Measurements from ENCODE around the gene RAB44. TPM values are rescaled to one million over a fixed set of nuclear protein-coding genes. Genes with fewer than 3 reads are reported as not detected.

Gene RAB44
- polyA plus RNA-seq, 1 experiment: 0.04 TPM

DNA sequence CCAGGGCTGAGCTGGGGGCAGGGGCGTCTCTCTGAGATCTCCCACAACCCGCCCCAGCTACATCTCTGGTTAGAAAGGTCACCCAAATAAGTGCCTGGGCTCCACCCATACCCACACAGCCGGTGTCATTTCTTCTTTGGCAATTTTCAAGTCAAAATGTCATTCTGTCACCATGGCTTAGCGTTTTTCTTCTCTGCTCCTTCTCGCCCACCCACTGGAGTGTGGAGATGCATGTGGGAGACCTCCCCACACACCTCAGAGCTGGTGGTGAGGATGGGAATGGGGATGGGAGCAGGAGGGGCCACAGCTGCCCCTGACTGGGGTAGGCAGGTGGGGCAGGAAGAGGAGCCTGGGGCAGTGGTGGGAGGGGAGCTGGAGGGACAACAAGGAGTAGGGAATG lies 78.5 kb downstream of the RAB44 start:
- peaks cover 13% of the 10 kb centered on the region for H3K27me3 ChIP-seq (ENCODE audit: control insufficient read depth, insufficient read depth, low read length)
- CTCF ChIA-PET: interaction anchor here (1.2 to 15.0 kb wide), 7 partner anchors 9 to 434 kb away, joined by 4 to 298 read pairs (median 7); no protein-coding TSS in a partner anchor
- TF ChIP-seq, protein P1, sequence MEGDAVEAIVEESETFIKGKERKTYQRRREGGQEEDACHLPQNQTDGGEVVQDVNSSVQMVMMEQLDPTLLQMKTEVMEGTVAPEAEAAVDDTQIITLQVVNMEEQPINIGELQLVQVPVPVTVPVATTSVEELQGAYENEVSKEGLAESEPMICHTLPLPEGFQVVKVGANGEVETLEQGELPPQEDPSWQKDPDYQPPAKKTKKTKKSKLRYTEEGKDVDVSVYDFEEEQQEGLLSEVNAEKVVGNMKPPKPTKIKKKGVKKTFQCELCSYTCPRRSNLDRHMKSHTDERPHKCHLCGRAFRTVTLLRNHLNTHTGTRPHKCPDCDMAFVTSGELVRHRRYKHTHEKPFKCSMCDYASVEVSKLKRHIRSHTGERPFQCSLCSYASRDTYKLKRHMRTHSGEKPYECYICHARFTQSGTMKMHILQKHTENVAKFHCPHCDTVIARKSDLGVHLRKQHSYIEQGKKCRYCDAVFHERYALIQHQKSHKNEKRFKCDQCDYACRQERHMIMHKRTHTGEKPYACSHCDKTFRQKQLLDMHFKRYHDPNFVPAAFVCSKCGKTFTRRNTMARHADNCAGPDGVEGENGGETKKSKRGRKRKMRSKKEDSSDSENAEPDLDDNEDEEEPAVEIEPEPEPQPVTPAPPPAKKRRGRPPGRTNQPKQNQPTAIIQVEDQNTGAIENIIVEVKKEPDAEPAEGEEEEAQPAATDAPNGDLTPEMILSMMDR (IDR thresholded peaks at IDR 0.05; ENCODE audit: insufficient read depth, low read depth, low read length): no peak
- no peak overlapping the region for H3K4me3 ChIP-seq (ENCODE audit: low read depth, low read length)
- POLR2A ChIA-PET: no interaction called here
- H3K36me3 ChIP-seq (ENCODE audit: control insufficient read depth, insufficient read depth, low read length): no peaks in the 10 kb centered on the region
- DNase-seq (ENCODE audit: low read depth): no peak

DNA sequence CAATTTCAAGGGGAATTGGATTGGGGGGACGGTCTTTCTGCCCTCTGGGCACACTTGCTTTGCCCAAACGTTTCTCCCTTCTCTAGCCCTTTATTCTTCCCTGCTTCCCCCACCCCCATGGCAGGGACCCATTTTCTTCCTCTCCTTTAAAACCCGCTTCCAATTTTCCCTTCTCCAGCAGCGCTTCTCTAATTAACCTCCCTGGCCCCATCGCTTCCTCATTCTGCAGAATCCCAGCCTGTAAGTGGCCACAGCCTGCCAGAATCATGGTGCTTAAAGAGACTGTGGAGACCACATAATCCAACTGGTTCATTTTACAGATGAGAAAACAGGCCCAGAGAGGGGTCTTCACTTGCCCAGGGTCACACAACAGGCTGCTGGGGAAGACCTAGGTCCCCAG lies 80.2 kb downstream of the RAB44 start:
- TF ChIP-seq, protein P1 (IDR thresholded peaks at IDR 0.05; ENCODE audit: insufficient read depth, low read depth, low read length): no peak
- Histone ChIP-seq H3K36me3 (ENCODE audit: control insufficient read depth, insufficient read depth, low read length) (no peaks in the 10 kb centered on the region), H3K27me3 (ENCODE audit: control insufficient read depth, insufficient read depth, low read length) (peaks cover 13% of the 10 kb centered on the region), H3K4me3 (ENCODE audit: low read depth, low read length) (no peak overlapping the region)
- ChIA-PET CTCF (interaction anchor here (2.4 to 15.0 kb wide), 3 partner anchors 9 to 242 kb away, joined by 7 to 298 read pairs (median 89); no protein-coding TSS in a partner anchor), POLR2A (no interaction called here)
- no peak for DNase-seq (ENCODE audit: low read depth)

DNA sequence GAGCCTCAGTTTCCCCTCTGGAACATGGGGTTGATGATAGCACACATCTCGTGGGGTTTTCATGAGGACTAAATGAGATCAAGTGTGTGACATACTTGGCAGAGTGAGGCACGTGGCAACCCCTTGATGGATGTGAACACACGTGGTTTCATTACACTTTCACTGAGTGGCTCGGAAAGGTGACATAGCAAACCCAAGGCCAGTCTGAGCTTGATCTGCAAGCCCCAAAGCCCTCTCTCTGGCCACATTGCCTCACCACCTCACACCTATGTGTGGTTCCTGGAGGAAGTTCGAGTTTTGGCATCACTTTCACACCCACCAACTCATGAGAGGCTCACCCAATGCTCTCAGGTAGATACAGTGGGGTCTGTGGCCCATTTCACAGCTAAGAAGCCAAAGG lies 81.6 kb downstream of the RAB44 start:
- Histone ChIP-seq H3K36me3 (ENCODE audit: control insufficient read depth, insufficient read depth, low read length) (no peaks in the 10 kb centered on the region), H3K4me3 (ENCODE audit: low read depth, low read length) (no peak overlapping the region), H3K27me3 (ENCODE audit: control insufficient read depth, insufficient read depth, low read length) (peaks cover 13% of the 10 kb centered on the region)
- no peak for DNase-seq (ENCODE audit: low read depth)
- POLR2A ChIA-PET: no interaction called here
- TF ChIP-seq, protein P1 (IDR thresholded peaks at IDR 0.05; ENCODE audit: insufficient read depth, low read depth, low read length): no peak
- CTCF ChIA-PET: interaction anchor here (0.5 to 7.4 kb wide), 5 partner anchors 11 to 508 kb away, joined by 3 to 89 read pairs (median 6); no protein-coding TSS in a partner anchor

DNA sequence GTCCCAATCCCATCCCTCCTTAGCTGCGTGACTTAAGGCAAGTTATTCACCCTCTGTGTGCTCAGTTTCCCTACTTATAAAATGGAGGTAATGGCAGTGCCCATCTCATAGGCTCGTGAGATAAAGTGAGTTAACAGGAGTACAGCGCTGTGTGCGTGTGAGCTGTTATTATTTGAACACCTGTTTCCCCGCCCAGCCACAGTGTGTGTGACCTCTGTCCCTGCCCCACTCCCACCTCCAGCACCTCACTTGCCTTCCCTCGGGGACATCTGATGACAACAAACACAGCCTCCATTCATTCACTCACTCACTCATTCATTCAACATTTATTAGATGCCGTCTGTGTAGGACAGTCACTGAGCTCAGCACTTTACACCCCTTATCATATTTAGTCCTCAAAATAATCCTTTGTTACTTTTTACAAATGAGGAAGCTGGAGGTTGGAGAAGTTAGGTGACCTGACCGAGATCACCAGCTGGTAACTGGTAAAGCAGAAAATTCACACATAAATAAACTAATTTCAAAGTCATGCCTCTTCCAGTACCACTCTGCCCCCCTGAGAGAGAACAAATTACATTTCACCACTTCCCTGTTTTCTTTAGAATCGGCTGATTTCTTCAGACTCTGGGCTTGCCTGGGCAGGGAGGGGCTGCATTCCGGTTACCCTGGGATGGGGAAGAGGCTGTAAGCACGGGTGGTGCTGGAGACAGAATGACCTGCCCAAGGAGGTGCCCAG lies 83.0 kb downstream of the RAB44 start:
- H3K27me3 ChIP-seq (ENCODE audit: control insufficient read depth, insufficient read depth, low read length): peaks cover 13% of the 10 kb centered on the region
- no peaks in the 10 kb centered on the region for H3K36me3 ChIP-seq (ENCODE audit: control insufficient read depth, insufficient read depth, low read length)
- DNase-seq (ENCODE audit: low read depth): no peak
- H3K4me3 ChIP-seq (ENCODE audit: low read depth, low read length): no peak overlapping the region
- ChIA-PET POLR2A (no interaction called here), CTCF (interaction anchor here (2.9 to 7.4 kb wide), 2 partner anchors 9 to 12 kb away, joined by 10 to 89 read pairs; no protein-coding TSS in a partner anchor)
- TF ChIP-seq, protein P1 (IDR thresholded peaks at IDR 0.05; ENCODE audit: insufficient read depth, low read depth, low read length): no peak

DNA sequence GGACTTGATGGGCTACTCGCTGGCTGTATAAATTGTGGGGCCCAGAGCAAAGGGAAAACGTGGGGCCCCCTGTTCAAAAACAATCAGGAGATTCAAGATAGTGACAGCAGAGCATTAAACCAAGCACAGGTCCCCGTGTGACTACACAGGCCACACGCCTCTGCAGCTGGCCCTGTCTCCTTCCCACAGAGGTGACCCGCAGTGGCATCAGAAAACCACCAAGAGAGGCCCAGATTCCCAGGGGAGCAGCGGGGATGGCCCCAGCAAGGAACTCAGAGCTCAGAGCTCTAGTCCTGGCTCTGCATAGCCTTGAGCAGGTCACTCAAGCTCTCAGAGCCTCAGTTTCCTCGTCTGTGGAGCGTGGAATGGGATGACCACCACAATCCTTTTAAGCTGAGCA lies 84.0 kb downstream of the RAB44 start:
- DNase-seq (ENCODE audit: low read depth): no peak

More for the DNA sequence above, 84.0 kb downstream of the RAB44 start:
- TF ChIP-seq, protein P1 (IDR thresholded peaks at IDR 0.05; ENCODE audit: insufficient read depth, low read depth, low read length): no peak
- peaks cover 8% of the 10 kb centered on the region for H3K27me3 ChIP-seq (ENCODE audit: control insufficient read depth, insufficient read depth, low read length)
- ChIA-PET POLR2A (no interaction called here), CTCF (interaction anchor here (0.6 to 7.4 kb wide), 7 partner anchors 10 to 166 kb away, joined by 3 to 89 read pairs (median 5); no protein-coding TSS in a partner anchor)
- no peak overlapping the region for H3K4me3 ChIP-seq (ENCODE audit: low read depth, low read length)
- no peaks in the 10 kb centered on the region for H3K36me3 ChIP-seq (ENCODE audit: control insufficient read depth, insufficient read depth, low read length)

Small RNA genes lying within 50 kb of the gene (small RNA-seq; reads per million reads assigned to genes)
- gene RF00019 (ENCODE audit: insufficient read length, low read depth, low replicate concordance): not detected

Other genes starting within 250 kb of the RAB44 start
- 22.1 and 37.3 TPM in 2 replicates for gene STK38, start 150.3 kb upstream of the RAB44 start, polyA plus RNA-seq (2011; rRNA removed)
- 177 and 292 TPM in 2 replicates for gene SRSF3, start 103.5 kb upstream of the RAB44 start, polyA plus RNA-seq (2011; rRNA removed)
- 698 and 820 TPM in 2 replicates for gene CDKN1A, start 19.1 kb upstream of the RAB44 start, polyA plus RNA-seq (2011; rRNA removed)
- 0.09 and 0.10 TPM in 2 replicates for gene CPNE5, start 141.6 kb downstream of the RAB44 start, polyA plus RNA-seq (2011; rRNA removed)
- 23.4 and 34.8 TPM in 2 replicates for gene PPIL1, start 177.0 kb downstream of the RAB44 start, polyA plus RNA-seq (2011; rRNA removed)
- gene C6orf89, start 188.1 kb downstream of the RAB44 start, polyA plus RNA-seq (2011; rRNA removed): 66.0 and 71.4 TPM in 2 replicates